Type B pancreatic cell (in vitro differentiated cells): ENCODE measurements around the gene RBM28. TPM values are rescaled to one million over a fixed set of nuclear protein-coding genes. Genes with fewer than 3 reads are reported as not detected.
A peak's percentile ranks its signal among the peaks of the same experiment; 100 is the strongest.

Experiments used
- DNase-seq: peaks from one replicate; pipeline ENCODE4 v3.0.0; 2021; ENCODE audit warnings: mixed read lengths; ENCODE audit not compliant: unreplicated experiment; ENCODE audit errors: extremely low spot score
- H3K27ac Mint-ChIP-seq: 2 replicates; pipeline ENCODE4 v1.8.0; 2021; ENCODE audit warnings: mild to moderate bottlenecking, mixed read lengths
- H3K27me3 Mint-ChIP-seq: 2 replicates; pipeline ENCODE4 v1.8.0; 2021; ENCODE audit warnings: mixed read lengths
- H3K36me3 Mint-ChIP-seq: 2 replicates; pipeline ENCODE4 v1.8.0; 2021; ENCODE audit warnings: mixed read lengths
- H3K4me1 Mint-ChIP-seq: one replicate; pipeline ENCODE4 v1.8.0; 2021; ENCODE audit warnings: mixed read lengths; ENCODE audit not compliant: unreplicated experiment
- H3K4me3 Mint-ChIP-seq: 2 replicates; pipeline ENCODE4 v1.8.0; 2021; ENCODE audit warnings: mild to moderate bottlenecking, mixed read lengths
- H3K9me3 Mint-ChIP-seq: 2 replicates; pipeline ENCODE4 v1.8.0; 2021; ENCODE audit warnings: mixed read lengths
- CTCF ChIP-seq: fragments of 200-600 bp; sonication (generic); conservative IDR thresholded peaks from 2 replicates; pipeline ENCODE4 v1.5.0; 2021; ENCODE audit warnings: antibody characterized with exemption, mild to moderate bottlenecking
- total RNA-seq: library from RNA; stranded (reverse); gene quantifications from 2 replicates; pipeline ENCODE4 v1.2.1, GENCODE V29; 2021; ENCODE audit warnings: low replicate concordance

The RBM28 gene
- total RNA-seq, 1 donor from 2014 or later: 59.7 TPM

DNA sequence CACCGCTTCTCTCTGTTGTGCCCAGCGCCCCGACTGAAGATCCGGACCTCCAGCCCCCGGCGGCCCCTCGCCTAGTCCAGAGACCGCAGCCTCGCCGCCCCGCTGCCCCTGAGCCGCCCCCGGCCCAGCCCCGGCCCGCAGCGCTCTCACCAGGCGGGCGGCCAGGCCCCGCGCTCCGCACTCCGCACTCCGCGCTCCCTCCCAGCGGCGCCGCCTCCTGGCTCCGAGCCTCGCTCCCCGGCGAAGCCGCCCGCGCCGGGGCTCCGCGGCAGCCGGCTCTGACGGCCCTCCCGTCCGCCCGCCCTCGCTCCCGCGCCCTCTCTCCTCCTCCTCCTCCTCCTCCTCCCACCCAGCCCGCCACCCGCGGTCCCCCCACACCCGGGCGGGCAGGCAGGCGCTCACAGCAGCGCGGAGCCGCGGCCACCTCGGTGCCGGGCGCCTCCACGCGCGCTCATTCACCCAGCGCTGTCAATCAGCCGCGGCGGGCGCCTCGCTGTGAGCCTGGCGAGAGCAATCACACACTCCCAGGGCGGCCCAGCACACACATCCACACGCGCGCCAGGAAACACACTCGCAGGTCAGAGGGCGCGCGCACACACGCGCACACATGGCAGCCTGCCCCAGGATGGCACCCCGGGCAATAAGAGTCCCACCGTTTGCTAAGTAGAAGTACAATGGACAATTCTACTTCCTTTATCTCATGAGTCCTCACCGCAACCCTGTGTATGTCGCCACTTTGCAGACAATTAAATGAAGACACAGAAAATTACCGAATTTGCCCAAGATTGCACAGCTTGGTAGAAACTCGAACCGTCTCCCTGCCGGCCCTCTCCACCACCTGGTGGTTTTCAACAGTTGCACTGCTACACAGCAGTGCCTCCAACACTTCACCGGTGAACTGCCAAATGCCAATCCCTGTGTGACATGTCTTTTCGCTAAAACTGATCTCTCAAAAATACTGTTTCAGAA lies 18.0 kb upstream of the RBM28 start, which contains the start of gene PRRT4:
Gene PRRT4 (minus strand): TSS at position 280 of the 969 bp plus-strand sequence.
- no peaks in the 10 kb centered on the region for H3K36me3 Mint-ChIP-seq
- DNase-seq: peak; percentile 72
- H3K4me1 Mint-ChIP-seq: peaks cover 11% of the 10 kb centered on the region
- TF ChIP-seq CTCF: peak; percentile 36
- peak within 1 kb of the TSS; percentile 88 for H3K4me3 Mint-ChIP-seq
- H3K9me3 Mint-ChIP-seq: no peaks in the 10 kb centered on the region
- peak within 1 kb of the TSS; percentile 67 for H3K27ac Mint-ChIP-seq
- peaks cover 71% of the 10 kb centered on the region for H3K27me3 Mint-ChIP-seq

DNA sequence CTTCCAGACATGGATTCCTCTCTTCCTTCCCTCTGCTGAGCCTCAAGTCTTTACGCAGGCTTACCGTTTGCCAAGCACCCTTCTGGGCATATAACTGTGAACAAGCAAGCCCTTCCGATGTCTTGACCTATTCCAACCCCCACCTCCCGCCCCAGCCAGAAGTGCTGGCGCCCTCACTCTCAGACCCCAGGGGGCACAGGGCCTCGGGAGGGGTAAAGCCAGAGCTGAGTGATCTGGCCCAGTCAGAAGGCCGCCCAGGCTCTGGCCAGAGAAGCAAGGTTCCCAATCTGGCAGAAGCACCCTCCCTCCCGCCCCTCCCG lies 16.6 kb upstream of the RBM28 start:
- H3K4me3 Mint-ChIP-seq: peak overlapping the region; percentile 88
- TF ChIP-seq CTCF: no peak
- no peak for DNase-seq
- H3K36me3 Mint-ChIP-seq: no peaks in the 10 kb centered on the region
- peaks cover 63% of the 10 kb centered on the region for H3K27me3 Mint-ChIP-seq
- H3K4me1 Mint-ChIP-seq: peaks cover 12% of the 10 kb centered on the region
- H3K27ac Mint-ChIP-seq: no peak overlapping the region
- no peaks in the 10 kb centered on the region for H3K9me3 Mint-ChIP-seq

- no peak for TF ChIP-seq CTCF
- Mint-ChIP-seq H3K27ac (no peak overlapping the region), H3K27me3 (peaks cover 59% of the 10 kb centered on the region), H3K36me3 (no peaks in the 10 kb centered on the region), H3K4me1 (peaks cover 12% of the 10 kb centered on the region), H3K9me3 (no peaks in the 10 kb centered on the region), H3K4me3 (peak overlapping the region; percentile 88)
- DNase-seq: no peak
Observed at GRCh38 chr7:128359939-128360338, 16.2 kb upstream of the RBM28 start.

- peaks cover 12% of the 10 kb centered on the region for H3K4me1 Mint-ChIP-seq
- H3K27ac Mint-ChIP-seq: no peak overlapping the region
- H3K27me3 Mint-ChIP-seq: peaks cover 53% of the 10 kb centered on the region
- no peaks in the 10 kb centered on the region for H3K36me3 Mint-ChIP-seq
- no peak overlapping the region for H3K4me3 Mint-ChIP-seq
- DNase-seq: no peak
- no peak for TF ChIP-seq CTCF
- no peaks in the 10 kb centered on the region for H3K9me3 Mint-ChIP-seq
Observed at GRCh38 chr7:128359336-128359735, 15.6 kb upstream of the RBM28 start.

GRCh38 chr7:128358233-128358632 lies 14.5 kb upstream of the RBM28 start:
- Mint-ChIP-seq H3K27me3 (peaks cover 50% of the 10 kb centered on the region), H3K27ac (no peak overlapping the region), H3K36me3 (peaks cover 2% of the 10 kb centered on the region), H3K4me3 (no peak overlapping the region), H3K4me1 (peaks cover 15% of the 10 kb centered on the region), H3K9me3 (no peaks in the 10 kb centered on the region)
- no peak for DNase-seq
- no peak for TF ChIP-seq CTCF
